ENCODE data around the gene TRIM14. TPM values are rescaled to one million over a fixed set of nuclear protein-coding genes. Genes with fewer than 3 reads are reported as not detected.
"Not testable (repeated sequence)": the region's sequence is repeated elsewhere in the genome, so short reads cannot be mapped to it uniquely, and the experiment has no call there.

TRIM14 gene
- total RNA-seq, 1 donor from 2014 or later: 9.9 TPM

DNA sequence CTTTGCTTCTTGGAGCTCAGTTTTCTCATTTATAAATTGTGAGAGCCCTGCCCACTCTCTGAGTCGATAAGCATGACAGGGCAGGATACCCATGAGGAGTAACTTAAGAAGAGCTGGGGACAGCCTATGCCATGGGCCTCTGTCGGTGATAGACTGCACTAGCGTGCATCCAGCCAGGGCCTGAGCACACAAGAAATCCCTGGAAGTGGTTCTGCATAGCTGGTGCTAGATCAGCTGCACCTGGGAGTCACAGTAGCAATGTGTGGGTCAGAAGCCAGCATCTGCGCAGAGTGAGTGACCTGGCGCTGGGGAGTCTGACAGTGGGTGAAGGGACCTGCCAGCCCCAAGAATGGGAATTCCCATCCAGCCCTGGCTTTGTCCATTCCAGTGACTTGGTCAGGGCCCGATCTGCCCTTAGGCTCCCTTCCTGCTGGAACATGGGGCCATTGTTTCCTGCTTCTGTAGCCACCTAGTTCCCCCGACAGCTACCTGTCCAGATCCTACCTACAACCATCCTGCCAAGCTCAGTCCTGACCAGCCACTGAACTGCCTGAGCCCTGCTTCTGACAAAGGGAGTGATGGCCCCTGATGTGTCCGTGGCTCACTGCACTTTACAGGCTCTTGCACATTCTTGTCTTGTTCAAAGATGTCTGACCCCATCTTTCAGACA, 98.4 kb downstream of the TRIM14 start:
- TF ChIP-seq, protein P1, sequence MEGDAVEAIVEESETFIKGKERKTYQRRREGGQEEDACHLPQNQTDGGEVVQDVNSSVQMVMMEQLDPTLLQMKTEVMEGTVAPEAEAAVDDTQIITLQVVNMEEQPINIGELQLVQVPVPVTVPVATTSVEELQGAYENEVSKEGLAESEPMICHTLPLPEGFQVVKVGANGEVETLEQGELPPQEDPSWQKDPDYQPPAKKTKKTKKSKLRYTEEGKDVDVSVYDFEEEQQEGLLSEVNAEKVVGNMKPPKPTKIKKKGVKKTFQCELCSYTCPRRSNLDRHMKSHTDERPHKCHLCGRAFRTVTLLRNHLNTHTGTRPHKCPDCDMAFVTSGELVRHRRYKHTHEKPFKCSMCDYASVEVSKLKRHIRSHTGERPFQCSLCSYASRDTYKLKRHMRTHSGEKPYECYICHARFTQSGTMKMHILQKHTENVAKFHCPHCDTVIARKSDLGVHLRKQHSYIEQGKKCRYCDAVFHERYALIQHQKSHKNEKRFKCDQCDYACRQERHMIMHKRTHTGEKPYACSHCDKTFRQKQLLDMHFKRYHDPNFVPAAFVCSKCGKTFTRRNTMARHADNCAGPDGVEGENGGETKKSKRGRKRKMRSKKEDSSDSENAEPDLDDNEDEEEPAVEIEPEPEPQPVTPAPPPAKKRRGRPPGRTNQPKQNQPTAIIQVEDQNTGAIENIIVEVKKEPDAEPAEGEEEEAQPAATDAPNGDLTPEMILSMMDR (conservative IDR thresholded peaks at IDR 0.05): no peak
- no peak overlapping the region for H3K4me3 Mint-ChIP-seq
- H3K27ac Mint-ChIP-seq: no peak overlapping the region
- H3K36me3 Mint-ChIP-seq: peaks cover 18% of the 10 kb centered on the region
- peak; percentile 34 for DNase-seq (ENCODE audit: extremely low spot score, unreplicated experiment)
- peaks cover 4% of the 10 kb centered on the region for H3K4me1 Mint-ChIP-seq (ENCODE audit: unreplicated experiment)
- no peaks in the 10 kb centered on the region for H3K27me3 Mint-ChIP-seq
- H3K9me3 Mint-ChIP-seq: no peaks in the 10 kb centered on the region

DNA sequence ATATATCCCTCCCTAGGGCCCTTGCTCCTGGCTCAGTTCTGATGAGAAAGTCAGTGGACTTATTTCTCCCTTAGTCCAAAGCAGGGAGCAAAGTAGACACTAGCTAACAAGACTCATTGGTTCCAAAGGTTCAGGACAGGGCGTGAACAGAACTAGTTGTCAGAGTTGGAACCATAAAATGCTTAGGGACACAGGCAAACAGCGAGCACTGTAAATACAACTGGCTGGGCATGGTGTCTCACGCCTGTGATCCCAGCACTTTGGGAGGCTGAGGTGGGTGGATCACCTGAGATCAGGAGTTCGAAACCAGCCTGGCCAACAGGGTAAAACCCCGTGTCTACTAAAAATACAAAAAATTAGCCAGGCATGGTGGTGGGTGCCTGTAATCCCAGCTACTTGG, 99.2 kb downstream of the TRIM14 start:
- peak; percentile 18 for DNase-seq (ENCODE audit: extremely low spot score, unreplicated experiment)
- not testable (repeated sequence) for H3K4me1 Mint-ChIP-seq (ENCODE audit: unreplicated experiment); H3K27ac Mint-ChIP-seq; H3K9me3 Mint-ChIP-seq; H3K4me3 Mint-ChIP-seq; H3K27me3 Mint-ChIP-seq
- H3K36me3 Mint-ChIP-seq: peaks cover 25% of the 10 kb centered on the region

Other genes starting within 250 kb of the TRIM14 start
- gene TRMO, start 196.7 kb downstream of the TRIM14 start, total RNA-seq (ENCODE audit: low replicate concordance): 11.3 and 13.9 TPM in 2 replicates
- gene HEMGN, start 181.1 kb downstream of the TRIM14 start, total RNA-seq (ENCODE audit: low replicate concordance): not detected in 2 replicates
- gene ANP32B, start 135.9 kb downstream of the TRIM14 start, total RNA-seq (ENCODE audit: low replicate concordance): 119 and 156 TPM in 2 replicates
- 44.6 and 48.1 TPM in 2 replicates for gene NANS, start 62.5 kb downstream of the TRIM14 start, total RNA-seq (ENCODE audit: low replicate concordance)
- 9.9 and 28.5 TPM in 2 replicates for gene CORO2A, start 73.4 kb upstream of the TRIM14 start, total RNA-seq (ENCODE audit: low replicate concordance)
- 9.4 and 20.9 TPM in 2 replicates for gene TBC1D2, start 136.4 kb upstream of the TRIM14 start, total RNA-seq (ENCODE audit: low replicate concordance)

Measured in type B pancreatic cell (in vitro differentiated cells).